Muscle layer of colon (tissue), 2 donors: Measurements from ENCODE around the gene TSC2.

ENCODE experiments used
- H3K27ac ChIP-seq: one replicate; pipeline ENCODE4 v1.7.0; 2013; ENCODE audit warnings: low read depth, mild to moderate bottlenecking, low read length, moderate library complexity
- H3K27me3 ChIP-seq, 2 donors: one replicate each; pipeline ENCODE4 v1.7.0; 2013; ENCODE audit warnings: low read length in 2 of 2, mild to moderate bottlenecking in 2 of 2; ENCODE audit not compliant: insufficient read depth in 2 of 2, control insufficient read depth in 1 of 2
- H3K36me3 ChIP-seq: one replicate; pipeline ENCODE4 v1.7.0; 2013; ENCODE audit warnings: mild to moderate bottlenecking, low read length; ENCODE audit not compliant: insufficient read depth
- H3K4me1 ChIP-seq: one replicate; pipeline ENCODE4 v1.7.0; 2013; ENCODE audit warnings: mild to moderate bottlenecking, low read length; ENCODE audit not compliant: insufficient read depth
- H3K4me3 ChIP-seq, 2 donors: one replicate each; pipeline ENCODE4 v1.7.0; 2013; ENCODE audit warnings: low read length in 2 of 2, low read depth in 1 of 2, mild to moderate bottlenecking in 1 of 2, moderate library complexity in 1 of 2
- H3K9ac ChIP-seq: one replicate; pipeline ENCODE4 v1.7.0; 2013; ENCODE audit warnings: low read length
- H3K9me3 ChIP-seq: one replicate; pipeline ENCODE4 v1.7.0; 2013; ENCODE audit warnings: mild to moderate bottlenecking, low read length
- donor health status: abdominal sarcoma.
- donor health status: Adenocarcinoma of cecum.

Gene TSC2

GRCh38 chr16:2042171-2042985, 5.4 kb upstream of the TSC2 start:
- Histone ChIP-seq H3K4me3 (no peak overlapping the region), H3K9ac (no peak overlapping the region), H3K9me3 (no peaks in the 10 kb centered on the region), H3K4me1 (peaks cover 46% of the 10 kb centered on the region), H3K36me3 (no peaks in the 10 kb centered on the region), H3K27ac (no peak overlapping the region), H3K27me3 (no peaks in the 10 kb centered on the region)

- Histone ChIP-seq H3K36me3 (no peaks in the 10 kb centered on the region), H3K4me1 (peaks cover 40% of the 10 kb centered on the region), H3K9me3 (no peaks in the 10 kb centered on the region), H3K4me3 (no peak overlapping the region), H3K9ac (no peak overlapping the region), H3K27ac (no peak overlapping the region), H3K27me3 (no peaks in the 10 kb centered on the region)
Observed at GRCh38 chr16:2042986-2043666, 4.7 kb upstream of the TSC2 start.

GRCh38 chr16:2043667-2044451, 3.9 kb upstream of the TSC2 start:
- H3K4me3 ChIP-seq = no peak overlapping the region
- peaks cover 41% of the 10 kb centered on the region for H3K4me1 ChIP-seq
- H3K27me3 ChIP-seq = no peaks in the 10 kb centered on the region
- H3K9me3 ChIP-seq = no peaks in the 10 kb centered on the region
- no peak overlapping the region for H3K9ac ChIP-seq
- H3K27ac ChIP-seq = no peak overlapping the region
- no peaks in the 10 kb centered on the region for H3K36me3 ChIP-seq

GRCh38 chr16:2044541-2044940, 3.2 kb upstream of the TSC2 start:
- Histone ChIP-seq H3K4me3 (no peak overlapping the region), H3K4me1 (peaks cover 35% of the 10 kb centered on the region), H3K9me3 (no peaks in the 10 kb centered on the region), H3K9ac (no peak overlapping the region), H3K36me3 (no peaks in the 10 kb centered on the region), H3K27me3 (no peaks in the 10 kb centered on the region), H3K27ac (no peak overlapping the region)

- H3K27me3 ChIP-seq = no peaks in the 10 kb centered on the region
- H3K36me3 ChIP-seq = peaks cover 12% of the 10 kb centered on the region
- H3K9me3 ChIP-seq = no peaks in the 10 kb centered on the region
- H3K9ac ChIP-seq = no peak overlapping the region
- peaks cover 26% of the 10 kb centered on the region for H3K4me1 ChIP-seq
- H3K27ac ChIP-seq = no peak overlapping the region
- H3K4me3 ChIP-seq = no peak overlapping the region
Observed at GRCh38 chr16:2045965-2046892, 1.6 kb upstream of the TSC2 start.

GRCh38 chr16:2046893-2047329, 874 bp upstream of the TSC2 start:
- Histone ChIP-seq H3K9me3 (no peaks in the 10 kb centered on the region), H3K27me3 (no peaks in the 10 kb centered on the region), H3K36me3 (peaks cover 19% of the 10 kb centered on the region), H3K27ac (peak overlapping the region; percentile 65), H3K4me3 (peak overlapping the region; percentile 63 to 96), H3K4me1 (peaks cover 26% of the 10 kb centered on the region), H3K9ac (no peak overlapping the region)

GRCh38 chr16:2048116-2048543, 345 bp downstream of the TSC2 start:
- Histone ChIP-seq H3K4me3 (peak overlapping the region; percentile 63 to 96), H3K4me1 (peaks cover 24% of the 10 kb centered on the region), H3K9ac (peak overlapping the region; percentile 18), H3K27ac (peak overlapping the region; percentile 92), H3K27me3 (no peaks in the 10 kb centered on the region), H3K9me3 (no peaks in the 10 kb centered on the region), H3K36me3 (peaks cover 31% of the 10 kb centered on the region)

GRCh38 chr16:2053211-2053610, 5.4 kb downstream of the TSC2 start:
- Histone ChIP-seq H3K9me3 (no peaks in the 10 kb centered on the region), H3K4me1 (peaks cover 6% of the 10 kb centered on the region), H3K27me3 (no peaks in the 10 kb centered on the region), H3K36me3 (peaks cover 65% of the 10 kb centered on the region), H3K27ac (no peak overlapping the region), H3K9ac (no peak overlapping the region), H3K4me3 (no peak overlapping the region)

GRCh38 chr16:2053897-2054296, 6.1 kb downstream of the TSC2 start:
- no peak overlapping the region for H3K9ac ChIP-seq
- H3K4me1 ChIP-seq = peaks cover under 1% of the 10 kb centered on the region
- no peak overlapping the region for H3K4me3 ChIP-seq
- no peaks in the 10 kb centered on the region for H3K27me3 ChIP-seq
- H3K27ac ChIP-seq = no peak overlapping the region
- H3K36me3 ChIP-seq = peaks cover 72% of the 10 kb centered on the region
- no peaks in the 10 kb centered on the region for H3K9me3 ChIP-seq

- Histone ChIP-seq H3K9me3 (no peaks in the 10 kb centered on the region), H3K9ac (no peak overlapping the region), H3K36me3 (peaks cover 73% of the 10 kb centered on the region), H3K27ac (no peak overlapping the region), H3K4me3 (no peak overlapping the region), H3K27me3 (no peaks in the 10 kb centered on the region), H3K4me1 (no peaks in the 10 kb centered on the region)
Observed at GRCh38 chr16:2054543-2055245, 6.9 kb downstream of the TSC2 start.
